DND-41 (cell line): ENCODE measurements around the gene JPH3.

Source experiments
- ATAC-seq: fragments of 200-7000 bp; cut with Tn5 transposase; 3 replicates; pipeline ENCODE4 v1.9.1; 2021; ENCODE audit warnings: low read depth; ENCODE audit not compliant: insufficient read depth
- DNase-seq: peaks from one replicate; pipeline ENCODE4 v3.0.0-alpha.2; 2020
- H2AFZ ChIP-seq: 2 replicates; pipeline ENCODE4 v1.6.0; 2012; ENCODE audit warnings: low read depth, low read length
- H3K27ac ChIP-seq: 2 replicates; pipeline ENCODE4 v1.5.1; 2012; ENCODE audit warnings: low read length, inconsistent platforms
- H3K27me3 ChIP-seq: fragments of 200-600 bp; sonication (generic); 2 replicates; pipeline ENCODE4 v1.6.0; 2012; ENCODE audit warnings: low read length, mild to moderate bottlenecking, inconsistent platforms; ENCODE audit not compliant: insufficient read depth, poor library complexity
- H3K36me3 ChIP-seq: 2 replicates; pipeline ENCODE4 v1.5.1; 2012; ENCODE audit warnings: low read length, inconsistent platforms; ENCODE audit not compliant: insufficient read depth
- H3K4me1 ChIP-seq: 2 replicates; pipeline ENCODE4 v1.5.1; 2012; ENCODE audit warnings: mild to moderate bottlenecking, low read length; ENCODE audit not compliant: insufficient read depth
- H3K4me2 ChIP-seq: 2 replicates; pipeline ENCODE4 v1.6.0; 2012; ENCODE audit warnings: mild to moderate bottlenecking, moderate library complexity, low read length, inconsistent platforms; ENCODE audit not compliant: insufficient read depth
- H3K4me3 ChIP-seq, 2 experiments: fragments of 200-600 bp in 1 of 2; shearing (Covaris generic) in 1 of 2; 2 replicates each; pipeline ENCODE4 v1.5.1; 2012 to 2016; ENCODE audit warnings: inconsistent platforms in 2 of 2, low read length in 2 of 2, mild to moderate bottlenecking in 2 of 2, low read depth in 1 of 2, moderate library complexity in 1 of 2
- H3K79me2 ChIP-seq: 2 replicates; pipeline ENCODE4 v1.6.0; 2012; ENCODE audit warnings: low read length, inconsistent platforms; ENCODE audit not compliant: insufficient read depth
- H3K9ac ChIP-seq: 2 replicates; pipeline ENCODE4 v1.6.0; 2012; ENCODE audit warnings: low read depth, mild to moderate bottlenecking, inconsistent platforms, low read length, moderate library complexity
- H3K9me3 ChIP-seq: 2 replicates; pipeline ENCODE4 v1.5.1; 2012; ENCODE audit warnings: low read length, moderate library complexity, mild to moderate bottlenecking, inconsistent platforms; ENCODE audit not compliant: insufficient read depth, severe bottlenecking
- H4K20me1 ChIP-seq: 2 replicates; pipeline ENCODE4 v1.6.0; 2012; ENCODE audit warnings: low read length; ENCODE audit not compliant: insufficient read depth
- EZH2 ChIP-seq: IDR thresholded peaks from 3 replicates; pipeline ENCODE4 v1.6.1; 2012; ENCODE audit warnings: borderline replicate concordance, low read depth, mild to moderate bottlenecking, moderate library complexity, low read length, inconsistent platforms; ENCODE audit not compliant: severe bottlenecking
- TF ChIP-seq, protein P1 (sequence below): IDR thresholded peaks from 2 replicates; pipeline ENCODE4 v1.5.1; 2012; ENCODE audit warnings: borderline replicate concordance, low read length, moderate library complexity, mild to moderate bottlenecking; ENCODE audit not compliant: poor library complexity, severe bottlenecking; ENCODE audit errors: extremely low read depth

JPH3 gene

DNA sequence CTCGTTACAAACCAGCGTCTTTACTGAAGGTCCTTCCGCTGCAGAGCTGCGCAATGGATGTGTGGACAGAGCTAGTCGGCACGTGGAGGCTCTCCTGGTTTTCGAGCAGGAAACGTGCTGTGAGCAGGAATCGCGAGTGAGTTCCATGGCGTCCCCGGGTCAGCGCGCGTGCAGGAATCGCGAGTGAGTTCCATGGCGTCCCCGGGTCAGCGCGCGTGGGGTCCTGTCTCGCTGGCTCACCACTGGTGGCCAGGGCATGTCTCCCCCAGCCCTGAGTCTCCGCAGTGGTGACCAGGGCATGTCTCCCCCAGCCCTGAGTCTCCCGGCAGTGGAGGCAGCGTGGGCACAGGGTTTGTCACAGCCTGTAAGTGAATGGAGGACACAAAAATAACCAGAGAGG, 100.8 kb downstream of the JPH3 start:
- Histone ChIP-seq H3K36me3 (peaks cover 87% of the 10 kb centered on the region), H3K9me3 (no peaks in the 10 kb centered on the region), H2AFZ (no peak overlapping the region), H4K20me1 (peaks cover 42% of the 10 kb centered on the region), H3K4me2 (no peak overlapping the region), H3K27ac (no peak overlapping the region), H3K27me3 (no peaks in the 10 kb centered on the region), H3K79me2 (peaks cover 6% of the 10 kb centered on the region; the same call in 1 of the 2 replicates), H3K9ac (no peak overlapping the region), H3K4me1 (no peaks in the 10 kb centered on the region), H3K4me3 (no peak overlapping the region)
- DNase-seq = no peak
- no peak for TF ChIP-seq EZH2
- TF ChIP-seq, protein P1, sequence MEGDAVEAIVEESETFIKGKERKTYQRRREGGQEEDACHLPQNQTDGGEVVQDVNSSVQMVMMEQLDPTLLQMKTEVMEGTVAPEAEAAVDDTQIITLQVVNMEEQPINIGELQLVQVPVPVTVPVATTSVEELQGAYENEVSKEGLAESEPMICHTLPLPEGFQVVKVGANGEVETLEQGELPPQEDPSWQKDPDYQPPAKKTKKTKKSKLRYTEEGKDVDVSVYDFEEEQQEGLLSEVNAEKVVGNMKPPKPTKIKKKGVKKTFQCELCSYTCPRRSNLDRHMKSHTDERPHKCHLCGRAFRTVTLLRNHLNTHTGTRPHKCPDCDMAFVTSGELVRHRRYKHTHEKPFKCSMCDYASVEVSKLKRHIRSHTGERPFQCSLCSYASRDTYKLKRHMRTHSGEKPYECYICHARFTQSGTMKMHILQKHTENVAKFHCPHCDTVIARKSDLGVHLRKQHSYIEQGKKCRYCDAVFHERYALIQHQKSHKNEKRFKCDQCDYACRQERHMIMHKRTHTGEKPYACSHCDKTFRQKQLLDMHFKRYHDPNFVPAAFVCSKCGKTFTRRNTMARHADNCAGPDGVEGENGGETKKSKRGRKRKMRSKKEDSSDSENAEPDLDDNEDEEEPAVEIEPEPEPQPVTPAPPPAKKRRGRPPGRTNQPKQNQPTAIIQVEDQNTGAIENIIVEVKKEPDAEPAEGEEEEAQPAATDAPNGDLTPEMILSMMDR = no peak
- no peak for ATAC-seq

DNA sequence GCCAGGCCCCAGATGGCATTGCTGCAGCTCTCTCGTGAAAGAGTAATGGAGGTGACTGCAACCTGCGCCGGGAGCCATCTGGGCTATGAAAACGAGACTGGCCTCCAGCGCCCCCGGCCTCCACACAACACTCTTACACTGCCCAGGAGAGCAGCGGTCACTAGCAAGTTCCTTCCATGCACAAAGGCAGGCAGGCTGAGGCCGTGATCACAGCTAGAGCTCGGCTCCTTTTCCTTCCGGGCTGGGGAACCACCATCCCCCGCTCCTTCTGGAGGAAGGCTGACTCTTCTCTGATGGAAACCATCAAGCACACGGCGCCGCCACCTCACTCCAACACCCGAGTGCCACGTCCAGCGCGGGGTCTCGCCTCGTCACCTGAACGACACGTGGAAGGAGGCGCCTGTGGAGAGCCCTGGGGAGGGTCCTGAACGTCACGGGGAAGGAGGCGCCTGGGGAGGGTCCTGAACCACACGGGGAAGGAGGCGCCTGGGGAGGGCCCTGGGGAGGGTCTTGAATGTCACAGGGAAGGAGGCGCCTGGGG, 101.6 kb downstream of the JPH3 start:
- no peak for TF ChIP-seq EZH2
- TF ChIP-seq, protein P1 = no peak
- H3K36me3 ChIP-seq = peaks cover 87% of the 10 kb centered on the region
- H2AFZ ChIP-seq = no peak overlapping the region
- no peak overlapping the region for H3K27ac ChIP-seq
- no peak overlapping the region for H3K9ac ChIP-seq
- H3K27me3 ChIP-seq = no peaks in the 10 kb centered on the region
- no peak overlapping the region for H3K4me3 ChIP-seq
- H3K4me2 ChIP-seq = no peak overlapping the region
- peaks cover 39% of the 10 kb centered on the region for H4K20me1 ChIP-seq
- no peak for DNase-seq
- ATAC-seq = no peak
- H3K79me2 ChIP-seq = peaks cover 6% of the 10 kb centered on the region; the same call in 1 of the 2 replicates
- no peaks in the 10 kb centered on the region for H3K9me3 ChIP-seq
- H3K4me1 ChIP-seq = no peaks in the 10 kb centered on the region

DNA sequence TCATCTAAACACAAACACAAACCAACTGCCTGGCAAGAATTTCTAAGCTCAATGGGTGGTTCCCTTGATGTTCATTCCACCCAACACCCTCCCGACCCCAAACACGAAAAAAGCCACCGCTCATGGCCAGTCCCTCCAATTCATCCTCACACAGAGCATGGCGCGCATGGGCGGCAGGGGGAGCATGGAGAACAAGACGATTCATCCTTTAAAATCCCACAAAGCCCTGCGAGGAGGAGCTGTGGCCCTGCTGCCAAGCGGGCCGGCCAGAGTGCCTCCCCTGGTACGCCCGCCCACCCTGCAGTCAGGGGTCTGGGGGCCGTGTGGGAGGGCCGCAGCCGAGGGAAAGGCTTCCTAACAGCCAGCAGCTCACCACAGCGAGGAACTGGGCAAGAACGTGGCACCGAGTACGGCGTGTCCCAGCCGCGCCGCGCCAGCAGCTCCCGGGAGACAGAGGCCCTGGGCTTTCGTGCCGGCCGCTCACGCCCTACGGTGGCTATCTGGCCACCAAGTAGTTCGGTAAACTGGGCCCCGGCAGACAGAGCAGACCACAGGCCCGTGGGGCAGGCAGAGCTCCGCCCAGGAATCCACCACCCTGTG, 102.5 kb downstream of the JPH3 start:
- Histone ChIP-seq H3K9ac (no peak overlapping the region), H3K27ac (no peak overlapping the region), H4K20me1 (peaks cover 46% of the 10 kb centered on the region), H3K9me3 (no peaks in the 10 kb centered on the region), H2AFZ (no peak overlapping the region), H3K27me3 (no peaks in the 10 kb centered on the region), H3K4me1 (no peaks in the 10 kb centered on the region), H3K79me2 (peaks cover 6% of the 10 kb centered on the region; the same call in 1 of the 2 replicates), H3K36me3 (peaks cover 89% of the 10 kb centered on the region), H3K4me3 (no peak overlapping the region), H3K4me2 (no peak overlapping the region)
- no peak for ATAC-seq
- no peak for DNase-seq
- TF ChIP-seq, protein P1 = no peak
- no peak for TF ChIP-seq EZH2
